Calu3 (cell line): Measurements from ENCODE around the gene MYLK. TPM values are rescaled to one million over a fixed set of nuclear protein-coding genes. Genes with fewer than 3 reads are reported as not detected.

Source experiments
- BruUV-seq: library from RNA; stranded (reverse); fragments of 400-500 nt; replicated peaks from 2 replicates; lab custom pipeline; 2021; lab: Mats Ljungman, UMichigan
- CTCF ChIA-PET: fragments of 300-600 bp; sonication (Branson Sonifier 250); formaldehyde crosslinking; loops from one replicate; lab custom pipeline; 2022; ENCODE audit warnings: antibody characterized with exemption; lab: Charles Lee
- DNase-seq: peaks from one replicate; pipeline ENCODE4 v3.0.0; 2022
- H3K27ac Mint-ChIP-seq: one replicate; pipeline ENCODE4 v1.8.0; 2022; ENCODE audit warnings: mixed read lengths; ENCODE audit not compliant: unreplicated experiment
- H3K27me3 Mint-ChIP-seq: one replicate; pipeline ENCODE4 v1.8.0; 2022; ENCODE audit warnings: mixed read lengths; ENCODE audit not compliant: unreplicated experiment
- H3K36me3 Mint-ChIP-seq: one replicate; pipeline ENCODE4 v1.8.0; 2022; ENCODE audit warnings: mild to moderate bottlenecking, moderate library complexity, mixed read lengths; ENCODE audit not compliant: insufficient read depth, unreplicated experiment
- H3K4me1 Mint-ChIP-seq: one replicate; pipeline ENCODE4 v1.8.0; 2022; ENCODE audit warnings: mild to moderate bottlenecking, low read depth, mixed read lengths; ENCODE audit not compliant: unreplicated experiment
- H3K4me3 Mint-ChIP-seq: one replicate; pipeline ENCODE4 v1.8.0; 2022; ENCODE audit warnings: mild to moderate bottlenecking, low read depth, moderate library complexity, mixed read lengths; ENCODE audit not compliant: unreplicated experiment
- H3K9me3 Mint-ChIP-seq: one replicate; pipeline ENCODE4 v1.8.0; 2022; ENCODE audit warnings: low read depth, mixed read lengths; ENCODE audit not compliant: unreplicated experiment
- CTCF ChIP-seq: fragments of 200-600 bp; IDR thresholded peaks from one replicate; pipeline ENCODE4 v1.8.0; 2022; ENCODE audit warnings: antibody characterized with exemption; ENCODE audit not compliant: unreplicated experiment
- intact Hi-C: fragments of 100-400 bp; cut with micrococcal nuclease; formaldehyde crosslinking; loops from one replicate; pipeline ENCODE4 v1.10.0; 2022; ENCODE audit not compliant: unreplicated experiment
- total RNA-seq: library from RNA; stranded (reverse); gene quantifications from 2 replicates; pipeline ENCODE4 v1.2.3, GENCODE V29; 2022

The MYLK gene
- total RNA-seq, 1 experiment from 2014 or later, result 10.7 TPM

DNA sequence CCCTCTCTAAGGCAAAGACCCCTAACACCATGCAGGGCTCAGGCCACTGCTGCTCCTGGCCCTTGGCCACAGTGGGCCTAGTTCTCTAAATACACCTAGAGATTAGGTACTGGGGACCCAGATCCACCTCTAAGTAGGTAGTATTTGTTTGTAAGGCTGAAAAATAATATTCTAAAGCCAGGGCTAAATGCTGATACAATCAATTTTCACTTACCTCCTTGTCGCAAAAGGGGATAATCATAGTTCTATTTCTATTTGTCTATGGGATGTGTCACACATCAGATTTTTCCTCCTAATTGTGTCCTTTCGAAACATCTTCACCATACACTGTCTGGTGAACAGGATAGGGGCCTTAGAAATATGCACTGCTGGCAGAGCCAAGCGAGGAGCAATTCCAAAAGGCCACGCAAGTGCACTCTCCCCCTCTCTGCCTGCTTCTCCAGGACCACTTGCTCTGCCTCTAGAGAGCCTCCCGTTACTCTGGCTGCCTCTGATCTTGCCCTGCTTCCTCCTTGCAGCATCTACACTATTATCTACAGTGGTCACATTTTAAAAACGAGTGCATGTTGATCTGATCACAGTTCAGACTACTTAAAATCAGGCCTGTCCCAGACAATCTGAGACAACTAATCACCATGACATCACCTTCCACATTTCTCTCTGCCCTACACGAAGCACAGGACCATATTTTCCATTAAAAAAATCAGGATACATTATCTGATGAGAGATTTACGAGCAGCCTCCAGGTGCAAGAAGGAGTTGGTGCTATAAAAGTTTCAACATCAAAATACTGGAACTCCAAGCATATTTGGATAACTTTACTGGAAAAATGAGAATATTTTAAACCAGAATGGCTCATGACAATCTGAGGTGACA is 115.4 kb downstream of the MYLK start:
- TF ChIP-seq CTCF, result no peak
- intact Hi-C loops, result no loop called here
- Mint-ChIP-seq H3K27me3 (no peaks in the 10 kb centered on the region), H3K4me1 (peaks cover 14% of the 10 kb centered on the region), H3K36me3 (no peaks in the 10 kb centered on the region), H3K4me3 (no peak overlapping the region), H3K27ac (no peak overlapping the region), H3K9me3 (no peaks in the 10 kb centered on the region)
- CTCF ChIA-PET, result no interaction called here
- BruUV-seq, result no TSS peak
- DNase-seq, result no peak

DNA sequence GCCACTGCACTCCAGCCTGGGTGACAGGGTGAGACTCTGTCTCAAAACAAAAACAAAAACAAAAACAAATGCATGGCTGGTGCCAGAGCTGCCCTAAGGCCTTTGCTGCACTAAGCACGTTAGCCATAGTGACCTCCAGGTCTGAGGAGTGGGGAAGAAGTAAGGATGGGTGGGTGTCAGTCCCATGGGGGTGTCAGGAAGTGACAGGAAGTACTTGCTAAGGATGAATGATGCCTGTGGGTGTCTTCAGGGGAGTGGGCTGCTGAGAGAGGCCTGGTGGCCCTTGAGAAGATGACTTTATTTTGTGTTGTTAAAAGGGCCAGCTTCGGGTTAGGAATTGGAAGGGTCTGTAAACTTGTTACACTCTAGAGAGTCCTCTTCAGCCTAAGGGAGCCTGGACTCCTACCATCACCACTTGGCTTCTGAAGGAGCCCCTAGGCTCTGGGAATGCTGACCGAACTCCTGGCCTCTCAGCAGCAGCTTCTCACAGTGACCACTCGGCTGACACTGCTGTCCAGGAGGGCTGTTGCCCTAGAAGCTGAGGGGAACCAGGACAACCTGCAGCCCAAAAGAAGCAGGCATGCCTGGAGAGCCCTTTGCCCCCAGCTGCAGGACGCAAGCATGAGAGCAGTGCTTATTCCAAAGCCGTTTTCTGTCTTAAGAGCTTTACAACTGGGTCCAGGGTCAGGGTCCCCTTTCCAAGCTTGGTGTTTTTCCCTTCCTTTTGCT is 116.4 kb downstream of the MYLK start:
- H3K36me3 Mint-ChIP-seq, result no peaks in the 10 kb centered on the region
- no peak for TF ChIP-seq CTCF
- no peaks in the 10 kb centered on the region for H3K27me3 Mint-ChIP-seq
- BruUV-seq, result no TSS peak
- CTCF ChIA-PET, result no interaction called here
- H3K4me3 Mint-ChIP-seq, result no peak overlapping the region
- H3K9me3 Mint-ChIP-seq, result no peaks in the 10 kb centered on the region
- no peak overlapping the region for H3K27ac Mint-ChIP-seq
- intact Hi-C loops, result no loop called here
- no peak for DNase-seq
- peaks cover 14% of the 10 kb centered on the region for H3K4me1 Mint-ChIP-seq

GRCh38 chr3:123767009-123767372 is 117.1 kb downstream of the MYLK start:
- CTCF ChIA-PET, result no interaction called here
- Mint-ChIP-seq H3K27ac (no peak overlapping the region), H3K4me3 (no peak overlapping the region), H3K9me3 (no peaks in the 10 kb centered on the region), H3K27me3 (no peaks in the 10 kb centered on the region), H3K36me3 (no peaks in the 10 kb centered on the region), H3K4me1 (peaks cover 14% of the 10 kb centered on the region)
- BruUV-seq, result no TSS peak
- TF ChIP-seq CTCF, result no peak
- intact Hi-C loops, result no loop called here
- no peak for DNase-seq

DNA sequence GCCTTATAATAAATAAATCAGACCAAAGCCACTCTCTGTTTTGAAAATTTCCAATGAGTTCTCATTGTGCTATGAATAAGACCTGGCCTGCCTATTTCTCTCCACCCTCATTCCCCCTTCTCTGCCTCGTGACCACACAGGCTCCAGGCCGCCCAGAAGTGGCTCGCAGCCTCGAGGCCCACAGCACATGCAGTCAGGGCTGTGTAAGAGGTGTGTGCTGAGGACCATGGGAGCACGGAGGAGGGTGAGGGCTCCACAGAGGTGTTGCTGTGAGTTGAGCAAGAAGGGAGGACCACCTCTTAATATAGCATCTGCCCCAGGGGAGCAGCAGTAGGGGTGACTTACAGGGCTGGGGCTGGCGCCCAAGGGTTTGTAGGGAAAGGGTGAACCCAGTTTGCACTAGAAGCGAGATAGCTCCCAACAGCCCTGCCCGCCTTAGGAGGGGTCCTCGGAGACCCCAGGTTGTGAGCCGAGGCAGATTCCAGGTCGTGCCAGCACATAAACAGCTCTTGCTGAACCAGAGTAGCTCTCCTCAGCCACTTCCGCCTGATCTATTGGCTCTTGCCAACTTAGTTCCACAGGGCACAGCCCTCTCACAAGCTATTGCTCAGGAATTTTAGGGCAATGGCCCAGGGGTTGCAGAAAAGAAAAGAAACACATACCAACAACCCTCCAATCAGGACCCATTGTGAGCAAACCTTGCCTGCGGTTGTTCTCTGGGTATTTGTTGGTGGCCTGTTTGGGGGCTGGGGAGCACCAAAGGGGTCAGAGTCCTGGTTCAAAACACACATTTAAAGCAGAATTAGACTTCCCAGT is 117.7 kb downstream of the MYLK start:
- H3K9me3 Mint-ChIP-seq, result no peaks in the 10 kb centered on the region
- H3K27ac Mint-ChIP-seq, result no peak overlapping the region
- DNase-seq, result no peak
- intact Hi-C loops, result no loop called here
- no peaks in the 10 kb centered on the region for H3K27me3 Mint-ChIP-seq
- CTCF ChIA-PET, result no interaction called here
- TF ChIP-seq CTCF, result no peak
- no TSS peak for BruUV-seq
- no peaks in the 10 kb centered on the region for H3K36me3 Mint-ChIP-seq
- peaks cover 14% of the 10 kb centered on the region for H3K4me1 Mint-ChIP-seq
- H3K4me3 Mint-ChIP-seq, result no peak overlapping the region
